Stimulated activated CD4-positive, alpha-beta T cell treated with anti-CD3 and anti-CD28 coated beads, Interleukin-2, amount 100 ng/mL, for 4 hours (primary cell): Measurements from ENCODE around the gene DDX23.
A peak's percentile ranks its signal among the peaks of the same experiment; 100 is the strongest.

Experiments
- DNase-seq: peaks from one replicate; pipeline ENCODE4 v3.0.0-alpha.2; 2020; ENCODE audit warnings: low read depth

Gene DDX23

DNA sequence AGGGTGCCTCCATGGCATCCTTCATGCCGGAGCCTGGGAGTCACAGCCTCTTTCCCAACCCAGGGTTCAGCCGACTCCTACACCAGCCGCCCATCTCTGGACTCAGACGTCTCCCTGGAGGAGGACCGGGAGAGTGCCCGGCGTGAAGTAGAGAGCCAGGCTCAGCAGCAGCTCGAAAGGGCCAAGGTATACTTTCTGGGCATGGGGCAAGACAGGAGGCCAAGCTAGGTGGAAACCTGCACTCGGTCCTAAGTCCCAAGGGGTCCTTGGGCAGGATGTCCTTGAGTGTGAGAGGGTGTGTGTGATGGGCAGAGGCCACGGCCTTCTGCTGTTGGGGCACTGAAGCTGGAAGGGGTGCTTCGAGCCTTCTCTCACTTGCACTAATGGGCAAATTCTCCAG is 28.7 kb downstream of the DDX23 start:
- DNase-seq = no peak

- DNase-seq = no peak
Observed at GRCh38 chr12:48822711-48823110, 29.3 kb downstream of the DDX23 start.

DNA sequence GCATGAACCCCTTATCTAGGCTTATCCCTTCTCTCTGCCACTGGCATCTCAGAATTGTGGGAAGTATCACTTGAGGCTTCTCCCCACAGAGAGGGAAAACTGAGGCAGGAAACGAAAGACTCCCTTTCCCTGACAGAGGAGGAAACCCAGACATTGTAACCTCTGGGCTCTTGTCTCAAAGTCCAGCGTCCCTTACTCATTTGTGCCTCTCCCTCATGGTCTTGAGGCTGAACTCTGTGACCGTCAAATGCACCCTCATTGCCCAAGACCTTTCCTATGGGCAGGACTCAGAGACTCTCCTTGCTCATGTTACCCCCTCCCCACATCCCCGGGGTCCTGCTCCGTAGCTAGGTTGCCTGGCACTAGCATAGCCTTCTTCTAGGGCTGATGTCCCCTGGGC is 29.8 kb downstream of the DDX23 start:
- no peak for DNase-seq

DNA sequence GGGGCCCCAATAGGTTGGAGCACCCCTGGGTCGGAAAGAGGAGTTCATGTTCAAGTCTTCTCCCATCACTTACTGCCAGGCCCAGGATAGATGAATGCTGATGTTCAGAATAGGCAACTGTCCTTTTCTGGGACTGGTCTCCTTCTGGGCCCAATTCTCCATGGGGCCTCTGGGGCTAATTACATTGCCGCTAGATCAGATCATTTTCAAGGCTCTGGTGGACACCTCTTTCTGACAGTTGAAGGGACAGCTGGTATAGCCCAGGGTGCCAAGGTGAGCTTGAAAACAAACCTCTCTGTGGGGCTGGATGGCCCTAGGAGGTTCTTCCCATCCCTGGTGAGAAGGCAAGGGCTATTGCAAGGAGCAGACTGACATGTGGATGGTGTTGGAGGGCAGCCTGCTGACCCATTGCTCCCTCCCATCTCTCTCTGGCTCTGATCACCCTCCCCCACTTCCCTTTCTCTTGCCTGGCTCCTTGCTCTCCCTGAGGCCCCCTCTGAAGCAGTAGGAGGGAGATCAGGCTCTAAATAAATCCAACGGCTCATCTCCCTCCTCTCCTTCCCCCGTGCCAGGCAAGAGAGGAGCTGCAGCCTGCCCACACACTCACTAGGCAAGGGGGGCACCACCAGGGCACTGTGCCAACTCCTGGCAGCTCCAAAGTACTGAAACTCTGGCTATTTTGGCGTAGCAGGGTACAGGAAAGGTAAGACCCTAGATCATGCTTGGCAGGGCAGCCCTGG is 31.8 kb downstream of the DDX23 start:
- DNase-seq = no peak

DNA sequence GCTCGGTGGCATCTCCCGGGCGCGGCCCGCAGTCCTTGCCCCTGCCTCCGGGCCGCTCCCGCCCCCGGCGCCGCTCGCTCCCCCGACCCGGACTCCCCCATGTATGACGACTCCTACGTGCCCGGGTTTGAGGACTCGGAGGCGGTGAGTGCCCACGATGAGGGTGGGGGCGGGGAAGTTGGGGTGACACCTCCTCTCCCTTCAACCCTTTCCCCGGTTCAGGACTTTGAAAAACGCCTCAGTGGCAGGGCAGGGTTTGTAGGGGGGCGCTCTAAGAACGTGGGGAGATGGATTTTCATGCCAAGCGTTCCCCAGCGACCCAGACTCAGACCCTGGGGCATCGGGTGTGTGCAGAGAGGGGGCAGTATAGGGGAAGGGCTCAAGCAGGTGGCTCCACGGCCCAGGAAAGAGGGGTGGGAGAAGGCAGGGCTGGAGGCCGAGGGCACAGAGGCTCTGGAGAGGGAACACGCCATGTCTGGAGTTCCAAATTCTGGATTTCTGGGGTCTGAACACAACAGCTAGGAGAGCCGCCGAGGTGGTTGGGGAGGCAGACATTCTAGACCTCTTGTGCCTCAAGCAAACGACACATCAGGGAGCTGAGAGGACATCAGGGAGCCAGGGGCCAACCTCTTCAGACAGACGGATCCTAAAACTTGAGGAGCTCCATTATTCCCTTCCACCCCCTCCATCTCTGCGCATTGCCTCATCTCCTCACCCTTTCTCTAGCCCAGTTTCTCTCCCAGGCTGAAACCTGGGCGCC is 33.0 kb downstream of the DDX23 start:
- peak; percentile 49 for DNase-seq

DNA sequence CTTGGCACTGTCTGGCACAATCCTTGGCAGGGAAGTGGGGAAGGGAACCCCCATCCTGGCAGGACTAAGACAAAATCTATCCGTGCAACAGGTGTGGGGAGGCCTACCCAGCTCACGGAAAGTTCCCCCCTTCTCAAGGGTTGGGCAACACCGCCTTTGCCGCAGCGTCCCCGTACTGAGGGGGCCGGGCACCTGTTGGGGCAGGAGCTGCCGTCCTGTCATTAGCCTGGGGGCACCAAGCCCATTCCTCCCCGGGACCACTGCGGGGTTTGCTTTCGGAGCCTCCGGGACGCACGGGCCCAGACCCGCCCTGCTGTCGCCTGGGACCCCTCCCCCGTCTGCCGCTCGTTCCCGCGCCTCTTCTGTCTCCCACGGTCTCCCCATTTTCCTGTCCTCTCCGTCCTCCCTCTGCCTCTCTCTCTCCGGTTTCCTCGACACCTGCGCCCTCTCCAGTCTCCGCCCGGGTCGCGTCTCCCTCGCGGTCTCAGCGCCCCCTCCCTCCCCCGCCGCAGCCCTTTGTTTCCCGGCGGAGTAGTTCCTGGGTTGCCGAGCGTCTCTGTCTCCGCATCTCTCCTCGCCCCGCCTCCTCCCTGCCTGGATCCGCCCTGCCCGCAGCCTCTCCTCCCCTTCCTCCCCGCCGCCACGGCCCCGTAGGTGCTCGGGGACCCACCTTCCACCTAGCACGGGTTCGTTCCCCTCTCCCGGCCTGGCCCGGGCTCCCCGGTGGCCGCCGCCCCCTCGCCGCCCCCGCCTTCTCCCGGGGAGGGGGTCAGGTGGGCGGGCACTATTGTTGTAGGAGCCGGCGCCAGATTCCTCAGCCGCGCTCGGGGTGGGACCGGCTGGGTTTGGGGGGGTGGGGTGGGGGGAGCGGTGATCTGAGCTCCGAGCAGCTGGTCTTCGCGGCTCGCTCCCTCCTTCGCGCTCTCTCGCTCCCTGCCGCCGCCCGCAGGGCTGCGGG is 33.8 kb downstream of the DDX23 start, which contains the start of gene CACNB3:
Gene CACNB3, plus strand, starts transcription at position 624 of the 958 bp plus-strand sequence. CDS start 434 bp downstream, outside the sequence.
- DNase-seq = peak; percentile 71

DNA sequence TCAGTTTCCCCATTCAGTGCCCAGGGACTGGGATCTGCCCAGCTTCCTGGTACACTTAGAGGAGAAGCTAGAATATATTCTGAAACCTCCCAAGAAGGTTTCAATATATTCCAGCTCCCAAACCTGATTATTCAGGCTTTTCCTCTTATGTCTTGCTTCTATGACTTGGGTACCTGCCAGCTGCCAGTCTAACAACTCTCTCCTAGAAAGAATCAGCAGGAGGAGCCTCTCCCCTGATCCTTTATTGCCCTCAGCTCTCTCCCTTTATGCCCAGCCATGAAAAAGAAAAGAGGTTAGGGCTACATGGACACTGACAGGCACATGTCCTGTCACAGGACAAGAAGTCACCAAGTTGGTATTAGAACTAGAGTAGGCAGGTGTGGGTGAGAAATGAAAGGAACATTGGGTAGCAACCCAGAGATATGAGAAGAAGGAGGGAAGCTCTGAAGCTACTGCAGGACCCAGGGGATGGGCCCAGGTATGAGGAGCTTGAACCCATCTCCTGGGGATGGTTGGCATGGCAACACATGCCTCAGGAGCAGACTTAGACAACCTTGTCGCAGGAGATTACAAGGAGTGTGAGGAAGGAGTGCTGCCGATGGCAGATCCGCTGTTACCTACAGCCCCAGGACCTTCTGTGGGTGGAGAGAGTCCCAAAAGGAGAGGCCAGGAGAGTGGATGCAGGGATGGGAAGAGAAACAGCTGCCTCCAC is 35.7 kb downstream of the DDX23 start:
- DNase-seq = no peak

GRCh38 chr12:48815126-48816110 is 36.5 kb downstream of the DDX23 start:
- no peak for DNase-seq

DNA sequence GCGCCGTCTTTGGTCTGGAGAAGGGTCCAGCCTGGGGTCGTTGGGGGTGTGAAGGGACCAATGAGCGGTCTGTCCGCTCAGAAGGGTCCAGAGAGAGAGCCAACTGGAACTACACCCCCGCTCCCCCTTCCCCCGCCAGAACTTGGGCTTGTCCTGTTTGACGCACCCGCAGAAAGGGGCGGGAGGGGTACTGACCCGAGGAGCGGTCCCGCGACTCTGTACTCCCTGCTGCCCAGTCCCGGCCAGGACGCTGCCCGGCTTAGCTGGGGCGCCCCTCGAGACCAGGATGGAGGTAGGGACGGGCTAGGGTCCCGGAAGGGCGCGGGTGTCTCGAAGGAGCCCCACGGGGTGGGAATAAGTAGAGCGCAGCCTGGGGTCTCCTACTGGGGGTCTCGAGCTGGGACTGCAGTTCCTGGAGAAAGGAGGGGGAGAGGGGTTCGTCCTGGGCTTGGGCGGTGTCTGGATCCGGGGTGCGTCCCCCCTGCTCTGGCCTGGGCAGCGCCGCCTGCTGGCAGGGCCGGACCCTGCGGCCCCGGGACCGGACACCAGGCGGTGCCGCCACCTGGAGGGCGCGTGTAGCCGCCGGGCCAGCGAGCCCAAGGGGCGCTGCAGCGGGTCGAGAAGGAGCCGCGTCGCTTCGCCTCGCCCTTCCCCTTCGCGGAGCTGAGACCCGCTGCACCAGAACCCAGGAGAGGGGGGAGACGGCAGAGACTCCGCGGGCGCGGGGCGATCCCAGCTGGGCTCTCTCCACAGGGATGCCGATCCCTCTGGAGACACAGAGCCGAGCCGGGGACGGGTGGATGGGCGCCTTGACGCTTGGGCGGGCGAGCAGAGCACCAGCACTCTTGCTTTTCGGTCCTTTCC is 37.5 kb downstream of the DDX23 start:
- peak; percentile 41 for DNase-seq

DNA sequence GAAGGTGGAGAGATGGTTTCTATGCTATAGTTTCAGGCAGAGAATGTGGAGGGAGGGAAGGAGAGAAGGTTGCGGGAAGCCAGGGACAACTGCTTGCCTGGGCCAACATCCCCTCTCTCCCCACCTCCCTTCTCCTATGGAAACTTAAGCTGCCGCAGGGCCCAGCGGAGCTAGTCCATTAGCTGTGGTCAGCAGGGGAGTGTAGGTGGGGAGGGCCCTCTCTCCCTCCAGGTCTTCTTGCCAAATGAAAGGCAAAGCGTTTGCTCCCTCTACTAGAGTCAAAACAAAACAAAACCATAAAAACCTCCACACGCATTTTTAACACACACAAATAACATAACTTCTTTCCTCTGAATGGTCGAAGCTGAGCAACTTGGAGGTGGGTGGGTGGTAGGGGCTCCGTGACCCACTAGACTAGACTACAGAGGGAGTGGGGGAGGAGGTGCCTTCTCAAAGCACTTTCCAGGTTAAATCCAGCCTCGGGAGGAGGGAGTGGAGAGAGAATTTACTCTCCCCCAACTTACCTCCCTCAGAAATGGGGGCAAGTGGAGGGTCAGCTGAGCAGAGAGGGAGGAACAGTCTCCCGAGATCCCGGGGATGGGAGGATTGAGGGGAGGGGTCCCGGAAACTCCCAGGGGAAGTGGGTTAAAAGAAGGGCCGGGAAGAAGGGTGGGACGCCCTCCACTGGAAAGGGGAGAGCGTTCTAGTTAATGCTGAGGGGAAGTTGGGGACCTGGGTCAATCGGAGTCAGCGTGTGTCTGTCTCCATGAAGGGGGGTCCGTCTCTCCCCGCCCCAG is 38.3 kb downstream of the DDX23 start:
- no peak for DNase-seq

DNA sequence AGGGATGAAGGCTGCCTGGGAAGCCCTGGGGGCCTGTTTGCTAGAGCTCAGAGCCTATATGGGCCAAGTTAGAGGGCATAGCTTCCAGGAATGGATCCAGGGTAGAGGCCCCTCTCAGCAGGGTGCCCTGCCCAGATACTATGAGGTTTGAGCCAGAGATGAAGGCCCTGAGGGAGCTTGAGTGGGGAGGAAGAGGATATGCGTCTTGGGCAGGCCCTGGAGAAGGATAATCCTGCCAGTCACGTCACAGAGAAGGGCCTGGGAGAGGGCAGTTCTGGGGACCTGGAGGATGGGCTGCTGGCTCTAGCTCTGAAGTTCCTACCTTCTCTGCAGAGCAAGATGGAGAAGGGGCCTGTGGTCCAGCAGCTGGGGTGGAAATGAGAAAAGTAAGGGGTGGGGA is 39.6 kb downstream of the DDX23 start:
- DNase-seq = no peak

- DNase-seq = no peak
Observed at GRCh38 chr12:48811437-48812090, 40.4 kb downstream of the DDX23 start.

DNA sequence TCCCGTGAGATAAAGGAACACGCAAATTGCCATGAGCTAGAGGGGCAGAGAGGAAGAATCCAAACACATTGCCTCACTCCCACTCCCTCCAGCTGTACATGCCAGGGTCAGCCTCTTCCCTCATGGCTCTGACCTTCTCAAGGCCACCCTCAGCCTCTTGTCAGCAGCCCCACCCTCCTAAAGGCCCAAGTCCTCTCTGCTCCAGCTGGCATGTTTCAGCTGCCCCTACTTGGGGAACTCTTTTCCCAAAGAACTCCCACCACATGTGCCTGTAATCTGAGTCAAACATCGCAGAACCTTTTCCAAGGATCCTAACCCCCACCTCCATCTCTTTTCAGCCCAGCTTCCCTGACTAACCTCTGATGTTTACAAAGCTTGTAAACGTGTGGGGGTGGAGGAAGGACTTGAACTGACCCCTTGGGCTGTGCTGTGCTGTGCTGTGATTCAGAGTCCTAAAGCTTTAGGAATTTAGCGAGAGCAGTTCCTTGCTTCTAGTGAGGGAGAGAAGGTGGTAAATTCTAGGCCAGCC is 41.0 kb downstream of the DDX23 start:
- DNase-seq = no peak

GRCh38 chr12:48807981-48808380 is 44.0 kb downstream of the DDX23 start:
- DNase-seq = no peak

GRCh38 chr12:48803675-48804074 is 48.3 kb downstream of the DDX23 start:
- DNase-seq = no peak

DNA sequence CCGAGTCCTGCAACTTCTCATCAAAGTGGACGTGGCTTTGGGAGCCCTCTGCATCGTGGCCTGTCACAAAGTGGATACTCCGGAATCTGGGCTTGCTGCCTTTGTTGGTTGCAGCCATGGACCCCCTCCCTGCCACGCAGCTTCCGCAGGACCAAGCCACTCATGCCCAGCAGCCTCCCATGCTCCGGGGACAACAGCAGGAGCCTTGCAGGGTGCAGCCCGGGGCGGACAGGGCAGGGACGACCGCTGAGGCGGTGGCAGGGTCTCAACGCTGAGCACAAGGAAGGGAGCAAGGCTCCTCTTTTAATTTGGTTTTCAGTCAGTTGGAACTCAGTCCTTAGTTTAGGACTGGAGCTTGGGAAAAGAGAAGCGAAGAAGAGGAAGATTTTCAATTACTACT is 51.0 kb downstream of the DDX23 start:
- no peak for DNase-seq

DNA sequence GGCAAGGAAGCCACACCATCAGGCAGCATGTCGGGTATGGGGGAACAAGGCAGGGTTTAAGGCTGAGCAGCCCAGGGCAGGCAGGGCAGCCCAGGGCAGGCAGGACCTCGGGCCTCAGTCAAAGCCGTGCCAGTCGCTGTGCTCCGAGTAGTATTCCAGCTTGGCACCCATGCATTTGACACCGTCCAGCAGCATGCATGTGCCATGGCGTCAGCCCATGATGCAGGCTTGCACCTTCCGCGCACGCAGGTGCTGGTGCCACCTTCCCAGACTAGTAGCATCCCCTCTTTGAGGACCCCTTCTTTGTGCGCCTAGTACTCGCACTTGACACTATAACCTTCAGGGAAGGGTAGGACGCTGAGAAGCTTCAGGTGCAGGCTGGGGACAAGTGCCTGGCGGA is 51.5 kb downstream of the DDX23 start:
- DNase-seq = no peak

DNA sequence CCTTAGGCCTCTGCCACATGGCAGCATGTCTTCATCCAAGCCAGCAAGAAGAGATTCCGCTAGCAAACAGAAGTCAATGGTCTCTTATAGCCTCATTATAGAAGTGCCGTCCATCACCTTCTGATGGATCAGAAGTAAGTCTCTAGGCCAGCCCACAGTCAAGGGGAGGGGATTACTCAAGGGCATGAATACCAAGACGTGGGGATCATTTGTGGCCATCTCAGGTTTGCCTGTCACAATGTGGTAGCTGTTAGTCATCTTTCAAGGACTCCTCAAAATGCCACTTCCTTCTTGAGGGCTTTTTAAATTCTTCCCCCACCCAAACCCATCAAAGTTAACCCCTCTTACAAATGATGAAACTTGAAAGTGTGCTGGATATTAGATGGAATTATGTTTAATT is 55.0 kb downstream of the DDX23 start:
- no peak for DNase-seq
